MM.1S (cell line): Measurements from ENCODE around the gene PLIN4.
"Not testable (repeated sequence)": the region's sequence is repeated elsewhere in the genome, so short reads cannot be mapped to it uniquely, and the experiment has no call there.

Source experiments
- DNase-seq: peaks from one replicate; pipeline ENCODE4 v3.0.0-alpha.2; 2015
- H2AFZ ChIP-seq: fragments of 300-600 bp; sonication (generic); 2 replicates; pipeline ENCODE4 v1.6.0; 2016; ENCODE audit warnings: antibody characterized with exemption, low read length
- H3F3A ChIP-seq: fragments of 300-600 bp; sonication (generic); 2 replicates; pipeline ENCODE4 v1.6.1; 2016; ENCODE audit warnings: mild to moderate bottlenecking, antibody characterized with exemption, low read length, moderate library complexity, mixed read lengths; ENCODE audit not compliant: insufficient read depth
- H3K27ac ChIP-seq: fragments of 300-600 bp; sonication (generic); 2 replicates; pipeline ENCODE4 v1.5.1; 2016; ENCODE audit warnings: mild to moderate bottlenecking, low read length
- H3K27me3 ChIP-seq: fragments of 300-600 bp; sonication (generic); replicated peaks from 2 replicates; pipeline ENCODE4 v1.6.0; 2016; ENCODE audit warnings: low read length; ENCODE audit not compliant: insufficient read depth
- H3K36me3 ChIP-seq: fragments of 300-600 bp; sonication (generic); replicated peaks from 2 replicates; pipeline ENCODE4 v1.6.1; 2016; ENCODE audit warnings: mild to moderate bottlenecking, low read length, mixed read lengths; ENCODE audit not compliant: insufficient read depth
- H3K4me1 ChIP-seq: fragments of 300-600 bp; sonication (generic); 2 replicates; pipeline ENCODE4 v1.6.1; 2016; ENCODE audit warnings: low read length, mixed read lengths
- H3K4me2 ChIP-seq: fragments of 300-600 bp; sonication (generic); 2 replicates; pipeline ENCODE4 v1.6.0; 2016; ENCODE audit warnings: low read depth, low read length
- H3K4me3 ChIP-seq: fragments of 300-600 bp; sonication (generic); 2 replicates; pipeline ENCODE4 v1.5.1; 2016; ENCODE audit warnings: low read length, mixed read lengths
- H3K79me2 ChIP-seq: fragments of 300-600 bp; sonication (generic); 2 replicates; pipeline ENCODE4 v1.6.1; 2016; ENCODE audit warnings: mixed run types, low read length, mixed read lengths
- H3K9ac ChIP-seq: fragments of 300-600 bp; sonication (generic); 2 replicates; pipeline ENCODE4 v1.6.1; 2016; ENCODE audit warnings: low read length, mixed read lengths
- H3K9me2 ChIP-seq: fragments of 300-600 bp; sonication (generic); replicated peaks from 2 replicates; pipeline ENCODE4 v1.6.1; 2016; ENCODE audit warnings: mild to moderate bottlenecking, low read length, mixed read lengths; ENCODE audit not compliant: insufficient read depth
- H3K9me3 ChIP-seq: fragments of 300-600 bp; sonication (generic); replicated peaks from 2 replicates; pipeline ENCODE4 v1.6.1; 2016; ENCODE audit warnings: mild to moderate bottlenecking, low read length, mixed read lengths; ENCODE audit not compliant: insufficient read depth
- H4K20me1 ChIP-seq: fragments of 300-600 bp; sonication (generic); 2 replicates; pipeline ENCODE4 v1.6.1; 2016; ENCODE audit warnings: mild to moderate bottlenecking, low read length, moderate library complexity, mixed read lengths; ENCODE audit not compliant: insufficient read depth
- EZH2 ChIP-seq: fragments of 300-600 bp; sonication (generic); optimal IDR thresholded peaks from 2 replicates; pipeline ENCODE3; 2017; ENCODE audit warnings: low read depth, mild to moderate bottlenecking, antibody characterized with exemption, low read length, mixed read lengths
- EZH2phosphoT487 ChIP-seq: fragments of 300-600 bp; sonication (generic); IDR thresholded peaks from 2 replicates; pipeline ENCODE4 v1.6.1; 2018; ENCODE audit warnings: antibody characterized with exemption, low read length
- TF ChIP-seq, protein P1 (sequence below): fragments of 300-600 bp; sonication (generic); IDR thresholded peaks from 2 replicates; pipeline ENCODE4 v1.5.1; 2016; ENCODE audit warnings: antibody characterized with exemption, low read length, mixed read lengths

The PLIN4 gene

GRCh38 chr19:4543842-4544647 is 25.8 kb upstream of the PLIN4 start:
- Histone ChIP-seq H3K79me2 (no peaks in the 10 kb centered on the region), H3K9me3 (no peaks in the 10 kb centered on the region), H3K4me2 (no peak overlapping the region), H3K9me2 (no peaks in the 10 kb centered on the region), H3K27me3 (peaks cover 69% of the 10 kb centered on the region), H3K4me1 (peaks cover 5% of the 10 kb centered on the region; the same call in 1 of the 2 replicates), H2AFZ (no peak overlapping the region), H3K27ac (no peak overlapping the region), H3K9ac (no peak overlapping the region), H4K20me1 (no peaks in the 10 kb centered on the region), H3K36me3 (no peaks in the 10 kb centered on the region), H3F3A (no peaks in the 10 kb centered on the region), H3K4me3 (no peak overlapping the region)
- TF ChIP-seq EZH2phosphoT487 (no peak), EZH2 (no peak)
- TF ChIP-seq, protein P1, sequence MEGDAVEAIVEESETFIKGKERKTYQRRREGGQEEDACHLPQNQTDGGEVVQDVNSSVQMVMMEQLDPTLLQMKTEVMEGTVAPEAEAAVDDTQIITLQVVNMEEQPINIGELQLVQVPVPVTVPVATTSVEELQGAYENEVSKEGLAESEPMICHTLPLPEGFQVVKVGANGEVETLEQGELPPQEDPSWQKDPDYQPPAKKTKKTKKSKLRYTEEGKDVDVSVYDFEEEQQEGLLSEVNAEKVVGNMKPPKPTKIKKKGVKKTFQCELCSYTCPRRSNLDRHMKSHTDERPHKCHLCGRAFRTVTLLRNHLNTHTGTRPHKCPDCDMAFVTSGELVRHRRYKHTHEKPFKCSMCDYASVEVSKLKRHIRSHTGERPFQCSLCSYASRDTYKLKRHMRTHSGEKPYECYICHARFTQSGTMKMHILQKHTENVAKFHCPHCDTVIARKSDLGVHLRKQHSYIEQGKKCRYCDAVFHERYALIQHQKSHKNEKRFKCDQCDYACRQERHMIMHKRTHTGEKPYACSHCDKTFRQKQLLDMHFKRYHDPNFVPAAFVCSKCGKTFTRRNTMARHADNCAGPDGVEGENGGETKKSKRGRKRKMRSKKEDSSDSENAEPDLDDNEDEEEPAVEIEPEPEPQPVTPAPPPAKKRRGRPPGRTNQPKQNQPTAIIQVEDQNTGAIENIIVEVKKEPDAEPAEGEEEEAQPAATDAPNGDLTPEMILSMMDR: no peak
- no peak for DNase-seq

- TF ChIP-seq EZH2 (no peak), EZH2phosphoT487 (no peak)
- TF ChIP-seq, protein P1: no peak
- no peak for DNase-seq
- Histone ChIP-seq H3K9me3 (no peaks in the 10 kb centered on the region), H3K36me3 (no peaks in the 10 kb centered on the region), H3K9me2 (no peaks in the 10 kb centered on the region), H3K27ac (no peak overlapping the region), H3K4me2 (no peak overlapping the region), H2AFZ (no peak overlapping the region), H3K4me3 (no peak overlapping the region), H3K27me3 (peaks cover 69% of the 10 kb centered on the region), H3K79me2 (no peaks in the 10 kb centered on the region), H3F3A (no peaks in the 10 kb centered on the region), H3K4me1 (peaks cover 5% of the 10 kb centered on the region; the same call in 1 of the 2 replicates), H3K9ac (no peak overlapping the region), H4K20me1 (no peaks in the 10 kb centered on the region)
These were observed 24.9 kb upstream of the PLIN4 start for GRCh38 chr19:4542896-4543841.

DNA sequence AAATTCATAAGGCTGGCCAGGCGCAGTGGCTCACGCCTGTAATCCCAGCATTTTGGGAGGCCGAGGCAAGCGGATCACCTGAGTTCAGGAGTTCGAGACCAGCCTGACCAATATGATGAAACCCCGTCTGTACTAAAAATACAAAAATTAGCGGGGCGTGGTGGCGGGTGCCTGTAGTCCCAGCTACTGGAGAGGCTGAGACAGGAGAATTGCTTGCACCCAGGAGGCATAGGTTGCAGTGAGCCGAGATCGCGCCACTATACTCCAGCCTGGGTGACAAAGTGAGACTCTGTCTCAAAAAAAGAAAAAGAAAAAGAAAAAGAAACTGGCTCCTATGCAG is 23.5 kb upstream of the PLIN4 start:
- not testable (repeated sequence) for DNase-seq, H3K9ac ChIP-seq, H3K4me1 ChIP-seq

More for the DNA sequence above, 23.5 kb upstream of the PLIN4 start:
- not testable (repeated sequence) for H2AFZ ChIP-seq, H3K27ac ChIP-seq, H4K20me1 ChIP-seq, H3F3A ChIP-seq, H3K36me3 ChIP-seq, H3K4me2 ChIP-seq, H3K4me3 ChIP-seq, H3K9me3 ChIP-seq, H3K9me2 ChIP-seq, H3K79me2 ChIP-seq
- peaks cover 69% of the 10 kb centered on the region for H3K27me3 ChIP-seq
